ENCODE measurements around the gene HNRNPLL.

DNA sequence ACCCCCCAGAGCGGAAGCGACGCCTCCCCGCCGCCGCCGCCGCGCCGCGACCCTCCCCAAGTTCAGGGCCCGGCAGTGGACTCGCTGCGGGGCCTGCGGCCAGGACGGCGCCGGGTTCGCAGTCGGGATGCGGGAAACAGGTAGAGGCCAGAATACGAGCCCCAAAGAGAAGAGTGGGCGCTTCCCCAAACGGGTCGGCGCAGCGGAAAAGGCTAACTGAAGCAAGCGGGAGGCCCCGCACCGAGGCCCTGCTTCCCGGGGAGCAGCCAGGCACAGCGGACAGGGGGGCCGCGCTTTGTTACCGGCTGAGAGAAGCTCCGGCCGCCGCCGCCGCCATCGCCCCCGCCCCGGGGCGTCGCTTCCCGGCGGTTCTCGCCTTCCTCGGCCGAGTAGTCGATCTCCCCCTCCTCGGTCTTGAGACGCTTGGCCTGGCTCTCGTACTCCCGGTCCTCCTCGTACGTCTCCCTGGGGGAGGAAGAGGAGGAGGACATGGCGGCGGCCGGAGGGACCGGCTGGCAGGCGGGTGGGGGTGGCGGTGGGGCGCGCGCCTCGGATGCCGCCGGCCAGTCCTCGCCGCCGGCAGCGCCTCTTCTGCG is 494 bp downstream of the HNRNPLL start:
- no peak for TF ChIP-seq CTCF (conservative IDR thresholded peaks at IDR 0.05; ENCODE audit: low read length)
- TF ChIP-seq EZH2phosphoT487 (IDR thresholded peaks at IDR 0.05; ENCODE audit: borderline replicate concordance, low read depth, low read length): no peak
